Bone marrow (tissue), 2 donors: ENCODE results near the gene MID1.

ENCODE experiments used
- DNase-seq, 2 donors: peaks; one replicate each; lab custom pipeline; 2025; lab: John Stamatoyannopoulos, UW

Gene MID1

GRCh38 chrX:10433296-10433965 lies 187.0 kb downstream of the MID1 start:
- DNase-seq: no peak

- no peak for DNase-seq
Measured at GRCh38 chrX:10429908-10430307, 190.5 kb downstream of the MID1 start.

GRCh38 chrX:10427249-10427648 lies 193.1 kb downstream of the MID1 start:
- DNase-seq: no peak

- DNase-seq: no peak
Measured at GRCh38 chrX:10423716-10424115, 196.7 kb downstream of the MID1 start.

- no peak for DNase-seq
Measured at GRCh38 chrX:10420134-10420533, 200.3 kb downstream of the MID1 start.

GRCh38 chrX:10416424-10416823 lies 204.0 kb downstream of the MID1 start:
- DNase-seq: no peak

GRCh38 chrX:10415306-10416001 lies 204.9 kb downstream of the MID1 start:
- DNase-seq: no peak

- no peak for DNase-seq
Measured at GRCh38 chrX:10414862-10415261, 205.5 kb downstream of the MID1 start.

- DNase-seq: no peak
Measured at GRCh38 chrX:10414156-10414824, 206.1 kb downstream of the MID1 start.

- no peak for DNase-seq
Measured at GRCh38 chrX:10404436-10404835, 215.9 kb downstream of the MID1 start.

GRCh38 chrX:10401239-10401638 lies 219.1 kb downstream of the MID1 start:
- no peak for DNase-seq

GRCh38 chrX:10399043-10399741 lies 221.2 kb downstream of the MID1 start:
- DNase-seq: no peak

GRCh38 chrX:10398215-10398614 lies 222.2 kb downstream of the MID1 start:
- no peak for DNase-seq

- no peak for DNase-seq
Measured at GRCh38 chrX:10397349-10397748, 223.0 kb downstream of the MID1 start.

GRCh38 chrX:10395643-10396042 lies 224.7 kb downstream of the MID1 start:
- no peak for DNase-seq
